Fibroblast of lung (primary cell): Measurements from ENCODE around the gene KCTD16. TPM values are rescaled to one million over a fixed set of nuclear protein-coding genes. Genes with fewer than 3 reads are reported as not detected.

Experiments used
- DNase-seq, 2 donors: peaks; one replicate each; pipeline versions ENCODE4 v3.0.0 to v3.0.0-alpha.2; 2010; ENCODE audit warnings: low read depth in 2 of 2
- H2AFZ ChIP-seq: 2 replicates; pipeline ENCODE4 v1.5.1; 2012; ENCODE audit warnings: low read length, control low read depth, inconsistent platforms
- H3K27ac ChIP-seq: 2 replicates; pipeline ENCODE4 v1.5.1; 2011; ENCODE audit warnings: low read length, control low read depth; ENCODE audit not compliant: insufficient read depth
- H3K27me3 ChIP-seq: 2 replicates; pipeline ENCODE4 v1.5.1; 2011; ENCODE audit warnings: mild to moderate bottlenecking, low read length; ENCODE audit not compliant: control insufficient read depth, insufficient read depth
- H3K36me3 ChIP-seq: 2 replicates; pipeline ENCODE4 v1.5.1; 2011; ENCODE audit warnings: low read length; ENCODE audit not compliant: control insufficient read depth, insufficient read depth
- H3K4me1 ChIP-seq: 2 replicates; pipeline ENCODE4 v1.5.1; 2011; ENCODE audit warnings: low read length; ENCODE audit not compliant: control insufficient read depth, insufficient read depth; ENCODE audit errors: extremely low read depth
- H3K4me2 ChIP-seq: 2 replicates; pipeline ENCODE4 v1.5.1; 2011; ENCODE audit warnings: low read length, control low read depth; ENCODE audit not compliant: insufficient read depth; ENCODE audit errors: extremely low read depth
- H3K4me3 ChIP-seq, 4 experiments: fragments of 200-600 bp in 1 of 4; sonication (generic) in 1 of 4; replicated peaks in 1 of 4; 2 replicates each; pipeline ENCODE4 v1.5.1; 2011 to 2016; ENCODE audit warnings: low read length in 4 of 4, low read depth in 3 of 4, mild to moderate bottlenecking in 3 of 4, control low read depth in 2 of 4, inconsistent platforms in 1 of 4, mixed read lengths in 1 of 4; ENCODE audit not compliant: insufficient read depth in 1 of 4; ENCODE audit errors: control extremely low read depth in 1 of 4
- H3K79me2 ChIP-seq: 2 replicates; pipeline ENCODE4 v1.5.1; 2012; ENCODE audit warnings: mild to moderate bottlenecking, low read length, inconsistent platforms; ENCODE audit not compliant: control insufficient read depth, insufficient read depth
- H3K9ac ChIP-seq: 2 replicates; pipeline ENCODE4 v1.5.1; 2011; ENCODE audit warnings: mild to moderate bottlenecking, low read length, control low read depth; ENCODE audit not compliant: insufficient read depth
- H3K9me3 ChIP-seq: 2 replicates; pipeline ENCODE4 v1.5.1; 2012; ENCODE audit warnings: low read depth, low read length; ENCODE audit not compliant: control insufficient read depth, insufficient read depth
- H4K20me1 ChIP-seq: 2 replicates; pipeline ENCODE4 v1.5.1; 2011; ENCODE audit warnings: low read length; ENCODE audit not compliant: control insufficient read depth, insufficient read depth; ENCODE audit errors: extremely low read depth
- EZH2 ChIP-seq: IDR thresholded peaks from 2 replicates; pipeline ENCODE4 v1.5.1; 2012; ENCODE audit warnings: low read length, control low read depth, mild to moderate bottlenecking; ENCODE audit errors: missing control alignments
- polyA plus RNA-seq, 2 donors: library from polyadenylated mRNA; depleted of rRNA in 1 of 2; stranded (reverse) in 1 of 2; unstranded in 1 of 2; fragments of >200 nt; gene quantifications; 2 replicates each; pipeline ENCODE4 v1.2.1, GENCODE V29; 2011 to 2012; ENCODE audit warnings: missing spikeins in 1 of 2
- total RNA-seq: library from RNA; depleted of rRNA; stranded (reverse); fragments of >200 nt; gene quantifications from 2 replicates; pipeline ENCODE4 v1.2.1, GENCODE V29; 2014
- TF ChIP-seq, protein P1 (sequence below), 2 donors: IDR thresholded peaks in 1 of 2; conservative IDR thresholded peaks in 1 of 2; 1 replicate in 1 of 2; 2 replicates in 1 of 2; pipeline ENCODE4 v1.5.1; 2011 to 2012; ENCODE audit warnings: low read length in 2 of 2, control low read depth in 1 of 2, inconsistent platforms in 1 of 2, low read depth in 1 of 2, mild to moderate bottlenecking in 1 of 2

Gene KCTD16
- total and polyA plus RNA-seq, 2 donors (not counting 1 experiment from before 2014, with no cell fraction given), result 0.32 to 1.2 TPM

DNA sequence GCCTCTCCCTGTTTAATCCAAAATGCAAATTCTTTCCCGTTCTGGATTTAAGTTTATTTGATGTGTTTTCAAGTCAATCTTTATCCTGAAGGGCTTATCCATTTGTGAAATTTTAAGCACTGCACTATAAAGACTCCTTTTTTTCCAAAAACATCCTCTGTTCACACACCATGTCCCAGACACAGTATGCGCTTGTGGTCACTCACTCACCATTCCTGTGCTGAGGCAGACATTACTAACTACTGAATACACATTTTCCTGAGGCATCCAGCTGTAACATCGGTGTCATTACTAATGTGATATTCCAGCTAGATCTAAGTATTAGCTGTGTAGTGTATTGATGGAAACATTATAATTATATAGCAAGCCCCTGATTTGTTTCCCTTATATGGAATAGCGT is 298.4 kb downstream of the KCTD16 start:
- TF ChIP-seq, protein P1, sequence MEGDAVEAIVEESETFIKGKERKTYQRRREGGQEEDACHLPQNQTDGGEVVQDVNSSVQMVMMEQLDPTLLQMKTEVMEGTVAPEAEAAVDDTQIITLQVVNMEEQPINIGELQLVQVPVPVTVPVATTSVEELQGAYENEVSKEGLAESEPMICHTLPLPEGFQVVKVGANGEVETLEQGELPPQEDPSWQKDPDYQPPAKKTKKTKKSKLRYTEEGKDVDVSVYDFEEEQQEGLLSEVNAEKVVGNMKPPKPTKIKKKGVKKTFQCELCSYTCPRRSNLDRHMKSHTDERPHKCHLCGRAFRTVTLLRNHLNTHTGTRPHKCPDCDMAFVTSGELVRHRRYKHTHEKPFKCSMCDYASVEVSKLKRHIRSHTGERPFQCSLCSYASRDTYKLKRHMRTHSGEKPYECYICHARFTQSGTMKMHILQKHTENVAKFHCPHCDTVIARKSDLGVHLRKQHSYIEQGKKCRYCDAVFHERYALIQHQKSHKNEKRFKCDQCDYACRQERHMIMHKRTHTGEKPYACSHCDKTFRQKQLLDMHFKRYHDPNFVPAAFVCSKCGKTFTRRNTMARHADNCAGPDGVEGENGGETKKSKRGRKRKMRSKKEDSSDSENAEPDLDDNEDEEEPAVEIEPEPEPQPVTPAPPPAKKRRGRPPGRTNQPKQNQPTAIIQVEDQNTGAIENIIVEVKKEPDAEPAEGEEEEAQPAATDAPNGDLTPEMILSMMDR (conservative IDR thresholded peaks at IDR 0.05 in 1 of 2, IDR thresholded peaks at IDR 0.05 in 1 of 2; ENCODE audit: low read depth in 1 of 2, low read length in 2 of 2), result no peak
- no peak for TF ChIP-seq EZH2
- Histone ChIP-seq H3K9ac (no peak overlapping the region), H3K4me3 (no peak overlapping the region), H4K20me1 (no peaks in the 10 kb centered on the region), H3K4me1 (no peaks in the 10 kb centered on the region), H3K27ac (no peak overlapping the region), H2AFZ (no peak overlapping the region), H3K4me2 (no peak overlapping the region), H3K36me3 (no peaks in the 10 kb centered on the region), H3K79me2 (no peaks in the 10 kb centered on the region), H3K9me3 (no peaks in the 10 kb centered on the region), H3K27me3 (no peaks in the 10 kb centered on the region)
- peak in 1 of 2 donors; percentile 81 for DNase-seq

DNA sequence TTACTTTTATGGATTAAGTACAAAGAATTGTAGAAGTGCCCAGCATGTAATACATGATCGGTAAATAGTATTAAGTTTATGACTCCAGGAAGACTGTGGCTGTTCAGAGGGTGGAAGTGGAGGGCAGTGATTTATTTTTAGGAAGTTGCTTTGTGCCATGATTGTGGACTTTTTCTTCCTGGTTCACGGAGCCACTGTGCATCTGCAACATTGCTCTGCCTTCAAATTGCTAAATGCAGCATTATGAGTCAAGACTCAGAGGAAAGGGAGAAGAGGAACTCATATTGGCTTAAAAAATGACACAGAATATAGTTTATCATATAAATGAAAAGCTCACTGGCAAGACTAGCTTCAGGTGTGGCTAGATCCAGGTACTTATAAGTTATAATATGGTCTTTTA is 301.5 kb downstream of the KCTD16 start:
- H3K9ac ChIP-seq, result no peak overlapping the region
- no peak overlapping the region for H3K4me3 ChIP-seq
- DNase-seq, result no peak
- H3K9me3 ChIP-seq, result no peaks in the 10 kb centered on the region
- no peaks in the 10 kb centered on the region for H3K36me3 ChIP-seq
- H3K27me3 ChIP-seq, result no peaks in the 10 kb centered on the region
- no peak overlapping the region for H3K4me2 ChIP-seq
- no peaks in the 10 kb centered on the region for H3K4me1 ChIP-seq
- H2AFZ ChIP-seq, result no peak overlapping the region
- no peaks in the 10 kb centered on the region for H4K20me1 ChIP-seq
- H3K27ac ChIP-seq, result no peak overlapping the region
- TF ChIP-seq EZH2, result no peak
- TF ChIP-seq, protein P1 (conservative IDR thresholded peaks at IDR 0.05 in 1 of 2, IDR thresholded peaks at IDR 0.05 in 1 of 2; ENCODE audit: low read depth in 1 of 2, low read length in 2 of 2), result no peak
- no peaks in the 10 kb centered on the region for H3K79me2 ChIP-seq

DNA sequence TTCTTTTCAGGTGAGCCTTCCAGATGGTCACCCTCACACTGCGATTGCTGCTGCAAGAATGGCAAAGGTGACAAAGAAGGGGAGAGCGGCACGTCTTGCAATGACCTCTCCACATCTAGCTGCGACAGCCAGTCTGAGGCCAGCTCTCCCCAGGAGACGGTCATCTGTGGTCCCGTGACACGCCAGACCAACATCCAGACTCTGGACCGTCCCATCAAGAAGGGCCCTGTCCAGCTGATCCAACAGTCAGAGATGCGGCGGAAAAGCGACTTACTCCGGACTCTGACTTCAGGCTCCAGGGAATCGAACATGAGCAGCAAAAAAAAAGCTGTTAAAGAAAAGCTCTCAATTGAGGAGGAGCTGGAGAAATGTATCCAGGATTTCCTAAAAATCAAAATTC is 303.0 kb downstream of the KCTD16 start:
- no peak overlapping the region for H2AFZ ChIP-seq
- no peak for DNase-seq
- H3K4me1 ChIP-seq, result no peaks in the 10 kb centered on the region
- TF ChIP-seq, protein P1 (conservative IDR thresholded peaks at IDR 0.05 in 1 of 2, IDR thresholded peaks at IDR 0.05 in 1 of 2; ENCODE audit: low read depth in 1 of 2, low read length in 2 of 2), result no peak
- TF ChIP-seq EZH2, result no peak
- no peaks in the 10 kb centered on the region for H4K20me1 ChIP-seq
- no peaks in the 10 kb centered on the region for H3K27me3 ChIP-seq
- H3K79me2 ChIP-seq, result no peaks in the 10 kb centered on the region
- no peak overlapping the region for H3K4me2 ChIP-seq
- no peaks in the 10 kb centered on the region for H3K36me3 ChIP-seq
- no peak overlapping the region for H3K27ac ChIP-seq
- H3K9ac ChIP-seq, result no peak overlapping the region
- H3K9me3 ChIP-seq, result no peaks in the 10 kb centered on the region
- no peak overlapping the region for H3K4me3 ChIP-seq
